HG03571 (cell line): ENCODE results near the gene WASF2.
"Not testable (repeated sequence)": the region's sequence is repeated elsewhere in the genome, so short reads cannot be mapped to it uniquely, and the experiment has no call there.

Source experiments
- ATAC-seq: cut with Tn5 transposase; IDR thresholded peaks from one replicate; pipeline ENCODE4 v1.9.1; 2021; ENCODE audit not compliant: unreplicated experiment

WASF2 gene, protein sequence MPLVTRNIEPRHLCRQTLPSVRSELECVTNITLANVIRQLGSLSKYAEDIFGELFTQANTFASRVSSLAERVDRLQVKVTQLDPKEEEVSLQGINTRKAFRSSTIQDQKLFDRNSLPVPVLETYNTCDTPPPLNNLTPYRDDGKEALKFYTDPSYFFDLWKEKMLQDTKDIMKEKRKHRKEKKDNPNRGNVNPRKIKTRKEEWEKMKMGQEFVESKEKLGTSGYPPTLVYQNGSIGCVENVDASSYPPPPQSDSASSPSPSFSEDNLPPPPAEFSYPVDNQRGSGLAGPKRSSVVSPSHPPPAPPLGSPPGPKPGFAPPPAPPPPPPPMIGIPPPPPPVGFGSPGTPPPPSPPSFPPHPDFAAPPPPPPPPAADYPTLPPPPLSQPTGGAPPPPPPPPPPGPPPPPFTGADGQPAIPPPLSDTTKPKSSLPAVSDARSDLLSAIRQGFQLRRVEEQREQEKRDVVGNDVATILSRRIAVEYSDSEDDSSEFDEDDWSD

DNA sequence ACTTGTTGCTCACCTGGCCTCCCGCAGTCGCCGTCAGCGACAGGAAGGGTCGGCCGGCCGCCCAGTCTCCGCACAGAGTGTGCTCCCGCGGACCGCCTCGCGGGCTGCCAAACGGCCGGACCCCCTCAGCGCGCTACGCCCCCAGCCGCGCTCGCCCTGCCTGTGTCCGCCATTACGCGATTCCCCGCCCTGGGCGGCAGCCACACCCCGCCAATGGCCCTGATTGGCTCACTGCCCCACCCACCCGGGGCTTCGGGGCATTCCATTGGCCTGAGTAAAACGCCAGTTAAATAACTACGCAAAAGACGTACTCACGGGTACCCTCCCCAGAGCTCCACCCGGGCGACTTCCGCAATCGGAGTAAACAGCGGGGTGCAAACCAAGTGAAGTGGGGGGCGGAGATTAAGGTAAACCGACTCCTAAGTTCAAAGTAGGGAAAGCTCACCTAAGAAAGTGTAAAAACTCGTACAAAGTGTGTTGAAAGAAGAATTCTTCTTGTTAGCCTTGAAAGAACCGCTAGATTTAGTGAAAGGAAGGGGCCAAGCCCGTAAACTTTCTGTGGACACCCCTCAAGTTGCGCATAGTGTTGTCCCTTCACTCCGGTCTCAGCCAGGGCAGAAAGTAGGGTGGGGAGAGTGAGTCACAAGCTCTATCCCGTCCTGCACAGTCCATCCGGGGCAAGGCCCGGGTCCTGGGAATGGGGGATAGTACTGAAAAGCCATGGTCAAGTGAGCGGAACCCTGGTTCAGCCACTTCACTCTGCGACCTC, at the start of gene WASF2:
WASF2 (minus strand) TSS at position 195 of the 769 bp plus-strand sequence. CDS start 61,277 bp downstream, outside the sequence.
- peak; percentile 84 for ATAC-seq

DNA sequence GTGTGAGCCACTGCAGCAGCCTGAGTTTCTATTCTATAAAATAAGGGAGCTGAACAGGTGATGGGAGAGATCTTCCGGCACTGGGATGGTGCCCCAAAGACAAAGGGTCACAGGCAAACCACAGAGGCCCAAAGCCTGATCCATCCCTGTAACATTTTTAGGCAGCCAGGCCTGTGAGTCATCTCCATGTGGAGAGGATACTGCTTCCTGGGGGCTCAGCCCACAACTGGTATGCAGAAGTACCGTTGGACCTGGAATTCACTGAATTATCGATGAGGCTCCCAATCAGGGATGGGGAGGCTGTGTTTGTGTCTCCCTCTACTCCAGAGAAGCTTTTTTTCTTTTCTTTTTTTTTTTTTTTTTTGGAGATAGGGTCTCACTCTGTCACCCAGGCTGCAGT, 48.8 kb upstream of the WASF2 start:
- ATAC-seq, result no peak

DNA sequence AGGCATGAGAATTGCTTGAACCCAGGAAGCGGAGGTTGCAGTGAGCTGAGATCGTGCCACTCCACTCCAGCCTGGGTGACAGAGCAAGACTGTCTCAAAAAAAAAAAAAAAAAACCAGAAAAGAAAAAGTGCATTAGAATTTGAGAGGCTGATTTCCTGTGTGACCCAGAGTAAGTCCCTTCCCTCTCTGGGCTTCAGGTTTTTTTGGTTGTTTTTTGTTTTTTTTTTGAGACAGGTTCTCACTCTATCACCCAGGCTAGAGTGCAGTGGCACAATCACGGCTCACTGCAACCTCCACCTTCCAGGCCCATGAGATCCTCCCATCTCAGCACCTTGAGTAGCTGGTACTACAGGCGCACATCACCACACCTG, 48.3 kb upstream of the WASF2 start:
- ATAC-seq, result not testable (repeated sequence)

DNA sequence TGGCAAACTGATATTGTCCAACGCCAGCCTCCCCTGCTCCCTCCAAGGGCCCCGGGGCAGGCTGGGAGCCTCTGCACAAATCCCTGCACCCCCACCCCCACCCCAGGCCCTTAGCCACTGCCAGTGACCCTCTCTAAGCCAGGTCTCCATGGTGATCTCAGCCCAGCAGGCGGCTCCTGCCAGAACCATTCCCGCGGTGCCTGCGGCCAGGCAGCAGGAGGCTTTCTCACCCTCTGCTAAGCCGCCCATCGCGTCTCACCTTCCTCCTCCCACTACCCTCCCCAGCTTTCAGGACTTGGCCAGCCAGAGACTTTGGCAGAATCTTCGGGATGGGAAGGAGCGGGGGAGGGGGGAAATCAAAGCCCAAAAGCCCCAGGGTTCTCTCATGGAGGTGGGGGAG, 46.8 kb upstream of the WASF2 start:
- no peak for ATAC-seq

DNA sequence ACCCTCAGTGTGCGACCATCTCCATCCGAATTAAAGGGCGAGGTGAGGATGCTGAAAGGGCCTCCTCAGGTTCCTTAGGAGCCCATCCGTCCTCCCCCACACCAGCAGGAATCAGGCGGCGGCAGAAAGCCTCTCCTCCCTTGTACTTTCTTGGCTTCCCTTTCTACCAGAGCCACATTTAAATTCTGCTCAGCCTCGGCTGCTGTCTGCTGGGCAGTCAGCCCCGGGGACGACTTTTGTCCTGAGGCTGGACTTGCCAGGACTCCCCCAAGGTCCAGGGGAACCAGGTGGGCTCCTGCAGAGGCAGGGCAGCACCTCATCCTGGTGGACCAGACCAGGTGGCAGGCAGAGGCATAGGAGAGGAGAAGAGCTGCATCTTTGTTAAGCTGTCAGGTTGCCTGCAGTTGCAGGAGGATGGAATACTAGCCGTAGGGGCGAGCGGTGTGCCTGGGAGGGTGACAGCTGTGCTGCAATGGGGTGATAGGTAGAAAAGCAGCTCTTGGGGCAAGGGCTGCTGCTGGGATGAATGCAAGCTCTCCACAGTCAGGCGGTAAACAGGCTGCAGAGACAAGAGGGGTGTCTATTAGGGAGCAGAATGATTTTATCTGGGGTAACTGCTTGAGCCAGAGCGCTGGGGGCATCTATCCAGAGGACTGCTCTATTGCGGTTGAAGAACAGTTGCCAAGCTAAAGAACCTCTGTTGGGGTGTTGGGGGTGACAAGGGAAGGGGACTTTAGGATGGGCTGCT, 46.2 kb upstream of the WASF2 start:
- no peak for ATAC-seq

DNA sequence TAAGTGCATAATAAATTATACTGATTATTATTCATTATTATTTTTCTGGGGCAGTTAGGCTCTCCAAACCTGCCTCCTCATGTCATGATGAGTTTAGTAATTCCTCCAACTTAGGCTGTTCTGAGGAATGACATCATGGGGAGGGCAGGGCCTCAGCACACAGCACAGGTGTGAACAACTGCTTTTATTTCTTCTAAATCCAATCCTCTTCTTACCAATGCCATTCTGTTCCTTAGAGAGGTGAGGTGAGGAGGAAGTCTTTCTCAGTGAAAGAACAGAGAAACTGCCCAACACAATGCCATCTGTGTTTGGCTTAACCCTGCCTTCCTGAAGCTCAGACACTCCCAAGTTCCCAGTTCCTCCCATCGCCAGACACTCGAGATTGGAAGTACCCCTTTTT, 45.4 kb upstream of the WASF2 start:
- ATAC-seq, result no peak

DNA sequence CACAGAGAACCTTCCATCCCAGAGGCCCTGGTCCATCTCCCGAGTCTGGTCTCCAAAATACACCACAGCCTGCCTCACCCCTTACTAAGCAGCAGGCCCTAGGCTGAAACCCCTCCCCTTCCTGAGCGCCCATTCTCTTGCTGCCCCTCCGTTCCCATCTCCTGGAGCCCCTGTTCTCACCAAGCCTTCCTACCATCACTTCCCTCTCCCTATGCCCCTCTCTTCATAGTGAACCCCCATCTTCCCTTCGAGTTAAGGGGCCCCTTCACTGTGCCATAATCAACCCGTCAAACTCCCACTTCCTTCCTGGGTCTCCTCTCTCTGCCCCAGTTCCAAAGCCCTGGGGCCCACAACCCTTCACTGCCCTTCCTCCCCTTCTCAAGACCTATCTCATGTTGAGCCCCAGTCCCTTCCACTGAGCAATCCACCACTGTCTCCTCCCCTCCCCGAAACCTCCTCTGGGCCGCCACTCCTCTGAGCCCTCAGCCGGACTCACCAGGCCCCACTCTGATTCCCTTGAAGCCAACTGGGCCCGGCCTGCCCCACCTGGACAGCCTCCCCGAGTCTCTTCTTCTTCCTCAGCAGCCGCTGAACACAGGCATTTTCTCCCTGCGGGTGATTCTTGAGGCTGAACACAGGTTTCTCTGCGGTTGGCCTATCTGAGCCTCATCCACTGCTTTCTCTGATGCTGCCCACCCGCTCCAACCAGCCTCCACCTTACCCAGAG, 42.2 kb upstream of the WASF2 start:
- no peak for ATAC-seq

DNA sequence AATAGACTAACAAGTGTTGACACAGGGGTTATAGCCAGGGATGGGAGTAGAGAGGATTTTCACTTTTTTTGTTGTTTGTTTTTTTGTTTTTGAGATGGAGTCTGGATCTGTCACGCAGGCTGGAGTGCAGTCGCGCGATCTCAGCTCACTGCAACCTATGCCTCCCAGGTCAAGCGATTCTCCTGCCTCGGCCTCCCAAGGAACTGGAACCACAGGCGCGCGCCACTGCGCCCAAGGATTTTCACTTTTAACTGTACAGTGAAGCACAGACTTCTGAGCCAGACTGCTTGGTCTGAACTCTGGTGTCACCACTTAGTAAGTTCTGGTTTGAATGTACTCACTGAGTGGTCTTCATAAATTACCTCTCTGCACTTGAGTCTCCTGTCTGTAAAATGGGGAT, 40.2 kb upstream of the WASF2 start:
- no peak for ATAC-seq

DNA sequence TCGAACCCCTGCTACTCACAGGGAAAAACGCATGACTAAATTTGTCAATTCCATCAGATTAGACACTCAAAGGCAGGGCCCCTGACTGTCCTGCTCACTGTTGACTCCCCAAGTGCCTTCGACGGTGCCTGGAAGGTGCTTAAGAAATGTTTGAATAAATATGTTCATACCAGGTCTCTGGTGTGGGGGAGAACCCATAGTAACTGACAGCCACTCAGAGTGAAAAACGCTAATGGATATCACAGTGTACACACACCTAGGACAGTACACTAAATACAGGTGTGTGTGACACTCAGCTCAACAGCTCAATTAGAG, 39.7 kb upstream of the WASF2 start:
- ATAC-seq, result no peak

DNA sequence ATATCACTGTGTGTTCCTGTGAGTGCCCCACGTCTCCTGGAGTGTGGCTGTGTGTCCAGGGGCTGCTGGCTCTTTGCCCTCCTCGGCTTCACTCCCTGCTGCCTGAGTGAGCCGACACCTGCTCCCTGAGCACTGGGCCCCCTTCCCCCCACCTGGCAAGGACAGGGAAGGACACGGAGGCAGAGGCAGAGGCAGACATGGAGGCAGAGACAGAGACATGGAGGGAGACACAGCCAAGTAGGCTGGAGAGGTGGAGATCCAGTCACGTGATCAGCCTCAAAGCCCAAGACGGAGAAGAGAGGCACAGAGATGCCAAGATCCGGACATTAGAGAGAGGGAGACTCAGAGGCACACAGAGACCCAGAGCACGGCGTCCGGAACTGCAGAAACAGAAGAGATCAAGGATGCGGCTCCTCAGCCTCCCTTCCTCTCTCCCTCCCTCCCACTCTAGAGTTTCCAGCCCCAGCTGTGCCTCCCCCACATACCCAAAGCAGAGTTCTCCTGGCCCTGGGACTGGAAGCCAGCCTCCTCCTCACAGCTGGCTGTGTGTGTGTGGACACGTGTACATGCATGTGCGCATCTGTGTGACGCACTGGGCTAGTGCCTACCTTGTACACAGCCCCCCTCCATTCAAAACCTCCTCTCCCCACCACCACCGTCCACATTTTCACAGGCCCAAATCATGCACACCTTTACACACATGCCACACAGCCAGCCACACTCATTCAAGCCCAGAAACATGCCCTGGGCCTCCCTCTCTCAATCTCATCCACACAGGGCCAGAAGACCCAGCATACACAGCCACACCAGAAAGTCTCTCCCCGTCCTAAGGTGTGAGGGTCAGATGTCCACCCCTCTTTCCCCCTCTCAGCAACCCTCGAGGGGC, 39.1 kb upstream of the WASF2 start:
- no peak for ATAC-seq

DNA sequence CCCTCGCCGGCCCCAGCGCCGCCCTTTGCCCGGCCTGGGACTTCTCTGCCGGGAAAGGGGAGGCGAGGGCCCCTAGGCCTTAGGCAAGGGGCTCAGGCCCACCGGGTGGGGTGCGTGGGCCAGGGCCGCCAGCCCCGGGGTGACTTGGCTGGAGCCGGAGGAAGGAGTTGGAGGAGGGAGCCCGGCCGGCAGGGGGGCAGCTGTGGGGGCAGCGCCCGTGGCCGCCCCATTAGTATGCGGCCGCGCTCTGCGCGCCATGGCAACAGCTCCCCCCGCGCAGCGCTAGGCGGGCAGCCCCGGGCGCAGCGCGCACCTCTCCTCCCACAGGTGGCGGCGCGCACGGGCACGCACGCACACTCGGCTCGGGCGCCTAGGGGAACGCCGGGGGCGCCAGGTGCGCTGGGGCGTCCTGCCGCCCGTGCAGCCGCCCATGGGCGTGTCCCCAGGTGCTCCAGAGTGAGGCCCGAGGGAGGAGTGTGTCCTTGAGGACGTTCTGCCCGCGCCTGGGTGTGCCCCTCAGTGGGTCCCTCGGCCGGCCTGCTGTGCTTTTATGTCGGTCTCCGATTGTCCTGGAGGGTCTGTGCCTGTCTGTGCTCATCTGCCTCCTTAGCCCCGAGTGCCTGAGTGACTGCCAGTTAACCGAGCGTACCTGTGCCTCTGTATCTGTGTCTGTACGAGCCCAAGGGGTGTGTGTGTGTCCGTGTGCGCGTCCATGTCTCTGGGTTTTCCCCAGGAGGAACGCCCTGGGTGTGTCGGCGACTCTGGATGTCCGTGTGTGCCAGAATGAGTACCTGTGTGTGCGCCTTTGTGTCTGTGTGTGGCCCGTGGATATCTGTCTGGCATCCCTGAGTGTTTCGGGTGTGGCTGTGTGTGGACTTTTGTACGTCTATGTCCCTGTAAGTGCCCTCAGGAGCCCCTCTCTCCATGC, 38.2 kb upstream of the WASF2 start:
- ATAC-seq, result no peak

DNA sequence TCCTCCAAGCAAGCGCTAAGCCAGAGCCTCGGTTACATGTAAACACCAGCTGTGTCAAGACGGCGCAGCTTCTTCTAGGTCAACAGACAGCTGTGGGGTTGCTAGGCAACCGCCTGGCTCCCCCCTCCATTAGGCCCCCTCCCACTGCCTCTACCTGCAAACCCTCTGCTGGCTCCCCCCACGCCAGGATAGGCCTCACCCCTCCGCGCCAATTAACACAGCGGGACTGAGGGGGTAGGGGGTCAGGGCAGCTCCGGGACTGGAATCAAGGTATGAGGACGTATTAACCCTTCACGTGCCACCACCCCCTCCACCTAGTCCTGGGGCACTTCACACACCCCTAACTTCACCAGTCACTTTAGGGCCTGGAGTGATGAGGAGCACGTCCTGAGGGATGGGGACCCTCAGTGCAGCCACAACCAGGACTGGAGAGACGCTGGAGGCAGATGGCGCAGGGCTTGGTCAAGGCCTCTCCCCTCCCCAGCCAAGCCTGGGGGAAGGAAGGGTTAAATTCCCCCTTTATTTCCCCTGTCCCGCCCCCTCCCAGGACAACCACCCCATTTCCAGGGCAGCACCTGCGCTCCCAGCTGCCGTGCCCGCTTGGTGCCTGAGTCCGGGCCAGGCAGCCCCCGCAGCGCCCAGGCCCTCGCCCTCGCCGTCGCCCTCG, 37.4 kb upstream of the WASF2 start:
- ATAC-seq, result no peak

DNA sequence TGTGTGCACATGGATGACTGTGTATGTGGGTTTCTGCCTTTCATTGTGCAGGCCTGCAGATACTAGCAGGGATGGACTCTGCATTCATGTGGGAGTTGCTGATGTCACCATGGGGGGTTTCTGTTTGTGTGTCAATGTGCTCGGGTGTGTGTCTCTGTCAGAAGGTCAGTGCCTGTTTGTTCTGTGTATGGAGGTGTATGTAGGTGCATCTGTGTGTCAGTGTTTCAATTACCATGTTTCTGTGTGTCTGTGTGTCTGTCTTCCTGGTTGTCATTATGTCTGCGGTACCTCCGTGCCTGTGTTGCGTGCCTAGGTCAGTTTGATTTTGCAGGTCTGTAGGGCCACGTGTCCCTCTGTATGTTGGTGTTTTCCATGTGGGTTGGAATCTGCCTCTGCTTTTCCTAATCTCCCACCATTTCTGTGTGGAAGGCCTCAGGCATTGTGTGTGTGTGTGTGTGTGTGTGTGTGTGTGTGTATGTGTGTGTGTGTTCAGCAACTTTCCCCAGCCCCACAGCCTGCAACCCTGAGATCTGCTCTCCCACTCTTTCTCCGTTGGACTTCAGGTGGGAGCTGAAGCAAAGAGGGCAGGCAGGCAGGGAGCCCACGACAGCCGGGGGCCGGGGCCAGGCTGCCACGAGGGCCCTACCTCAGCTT, 36.7 kb upstream of the WASF2 start:
- ATAC-seq, result no peak

DNA sequence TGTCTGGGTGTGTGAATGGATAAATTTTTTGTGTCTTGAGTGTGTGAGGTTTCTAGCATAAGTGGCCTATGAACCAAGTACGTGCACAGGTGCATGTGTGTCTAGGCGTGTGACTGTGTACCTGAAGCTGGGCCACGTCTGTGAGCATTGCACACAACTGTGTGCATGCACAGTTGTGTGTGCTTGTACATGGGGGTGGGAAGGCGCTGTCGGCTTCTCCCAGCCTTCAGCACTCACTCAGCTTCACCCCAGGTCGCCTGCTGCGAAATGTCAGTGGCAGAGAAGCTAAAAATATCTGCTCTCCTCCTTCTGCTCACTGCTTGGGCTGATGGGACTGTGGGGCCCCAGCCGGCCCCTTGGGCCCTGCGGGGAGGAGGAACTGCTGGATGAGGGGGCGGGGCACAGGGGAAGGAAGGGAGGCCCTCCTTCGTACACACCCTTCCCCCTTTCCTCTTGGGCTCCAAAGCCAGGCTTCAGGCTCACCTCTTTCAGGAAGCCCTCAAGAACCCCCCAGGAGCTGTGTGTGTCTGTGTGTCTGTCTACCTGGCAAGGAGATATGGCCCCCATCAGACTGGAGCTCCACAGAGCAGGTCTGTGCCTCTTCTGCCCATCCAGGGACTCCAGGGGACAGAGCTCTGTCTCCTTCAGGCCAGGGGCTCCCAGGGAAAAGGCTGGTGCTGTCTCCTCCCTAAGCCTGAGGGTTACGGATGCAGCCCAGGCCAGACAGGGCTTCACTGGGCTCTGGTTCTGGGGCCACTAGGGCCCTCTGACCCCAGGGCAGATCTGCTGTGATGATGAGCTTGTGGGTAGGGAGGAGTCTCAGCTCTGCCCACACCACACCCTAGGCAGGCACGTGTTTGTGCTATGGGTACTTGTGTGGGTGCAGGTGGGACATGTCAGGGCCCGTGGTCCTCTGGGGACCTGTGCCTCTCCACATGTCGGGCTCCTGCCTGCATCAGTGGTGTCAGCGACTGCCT, 35.6 kb upstream of the WASF2 start:
- ATAC-seq, result no peak

DNA sequence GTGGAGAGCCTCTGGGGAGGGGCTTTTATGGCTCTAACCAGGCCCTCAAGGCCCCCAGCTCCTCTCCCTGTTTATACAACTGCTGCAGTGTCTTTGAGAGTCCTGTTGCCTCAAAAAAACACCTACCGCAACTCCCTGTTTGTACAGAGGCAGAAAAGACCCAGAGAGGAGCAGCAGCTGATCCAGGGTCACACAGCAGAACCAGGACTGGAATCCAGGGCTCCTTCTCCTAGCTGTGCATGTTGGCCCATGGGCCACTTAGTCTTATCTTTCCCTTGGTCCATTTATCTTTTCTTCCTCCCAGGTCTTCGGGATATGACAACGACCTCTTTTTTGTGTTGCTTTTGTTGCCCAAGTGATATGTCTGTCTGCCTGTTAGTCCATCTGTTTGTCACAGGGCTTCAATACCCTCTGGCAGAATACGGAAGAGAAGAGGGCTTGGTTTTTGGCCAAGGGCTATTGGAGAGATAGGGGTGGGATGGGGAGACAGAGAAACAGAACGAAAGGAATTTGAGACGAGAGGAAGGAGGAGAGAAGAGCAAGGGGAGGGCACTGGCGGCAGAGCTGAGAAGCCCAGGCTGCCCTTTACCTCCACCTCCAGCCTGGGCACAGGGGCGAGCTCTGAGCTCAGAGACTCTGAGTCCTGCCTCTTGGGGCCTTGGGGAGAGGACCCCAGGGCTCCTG, 33.5 kb upstream of the WASF2 start:
- no peak for ATAC-seq
